ENCODE results near the gene MEX3C.

The MEX3C gene

GRCh38 chr18:51191128-51191717, 6.3 kb downstream of the MEX3C start:
- TF ChIP-seq, protein P1, sequence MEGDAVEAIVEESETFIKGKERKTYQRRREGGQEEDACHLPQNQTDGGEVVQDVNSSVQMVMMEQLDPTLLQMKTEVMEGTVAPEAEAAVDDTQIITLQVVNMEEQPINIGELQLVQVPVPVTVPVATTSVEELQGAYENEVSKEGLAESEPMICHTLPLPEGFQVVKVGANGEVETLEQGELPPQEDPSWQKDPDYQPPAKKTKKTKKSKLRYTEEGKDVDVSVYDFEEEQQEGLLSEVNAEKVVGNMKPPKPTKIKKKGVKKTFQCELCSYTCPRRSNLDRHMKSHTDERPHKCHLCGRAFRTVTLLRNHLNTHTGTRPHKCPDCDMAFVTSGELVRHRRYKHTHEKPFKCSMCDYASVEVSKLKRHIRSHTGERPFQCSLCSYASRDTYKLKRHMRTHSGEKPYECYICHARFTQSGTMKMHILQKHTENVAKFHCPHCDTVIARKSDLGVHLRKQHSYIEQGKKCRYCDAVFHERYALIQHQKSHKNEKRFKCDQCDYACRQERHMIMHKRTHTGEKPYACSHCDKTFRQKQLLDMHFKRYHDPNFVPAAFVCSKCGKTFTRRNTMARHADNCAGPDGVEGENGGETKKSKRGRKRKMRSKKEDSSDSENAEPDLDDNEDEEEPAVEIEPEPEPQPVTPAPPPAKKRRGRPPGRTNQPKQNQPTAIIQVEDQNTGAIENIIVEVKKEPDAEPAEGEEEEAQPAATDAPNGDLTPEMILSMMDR (IDR thresholded peaks at IDR 0.05; ENCODE audit: low read depth, low read length): no peak
- H3K4me3 ChIP-seq (ENCODE audit: low read depth, low read length): no peak overlapping the region

GRCh38 chr18:51190000-51190399, 7.5 kb downstream of the MEX3C start:
- H3K4me3 ChIP-seq (ENCODE audit: low read depth, low read length): no peak overlapping the region
- TF ChIP-seq, protein P1 (IDR thresholded peaks at IDR 0.05; ENCODE audit: low read depth, low read length): no peak

GRCh38 chr18:51188024-51188701, 9.3 kb downstream of the MEX3C start:
- TF ChIP-seq, protein P1 (IDR thresholded peaks at IDR 0.05; ENCODE audit: low read depth, low read length): no peak
- no peak overlapping the region for H3K4me3 ChIP-seq (ENCODE audit: low read depth, low read length)

GRCh38 chr18:51185075-51185474, 12.4 kb downstream of the MEX3C start:
- TF ChIP-seq, protein P1 (IDR thresholded peaks at IDR 0.05; ENCODE audit: low read depth, low read length): no peak
- H3K4me3 ChIP-seq (ENCODE audit: low read depth, low read length): no peak overlapping the region

- H3K4me3 ChIP-seq (ENCODE audit: low read depth, low read length): no peak overlapping the region
- TF ChIP-seq, protein P1 (IDR thresholded peaks at IDR 0.05; ENCODE audit: low read depth, low read length): no peak
Observed at GRCh38 chr18:51184091-51184457, 13.4 kb downstream of the MEX3C start.

GRCh38 chr18:51183372-51184090, 13.9 kb downstream of the MEX3C start:
- TF ChIP-seq, protein P1 (IDR thresholded peaks at IDR 0.05; ENCODE audit: low read depth, low read length): no peak
- H3K4me3 ChIP-seq (ENCODE audit: low read depth, low read length): no peak overlapping the region

GRCh38 chr18:51182824-51183223, 14.7 kb downstream of the MEX3C start:
- TF ChIP-seq, protein P1 (IDR thresholded peaks at IDR 0.05; ENCODE audit: low read depth, low read length): no peak
- no peak overlapping the region for H3K4me3 ChIP-seq (ENCODE audit: low read depth, low read length)
